NCI-H1436 treated with DMSO at 0.1 percent for 48 hours (cell line): ENCODE results near the gene GRM7.

ENCODE experiments used
- DNase-seq: peaks from one replicate; lab custom pipeline; 2025; lab: John Stamatoyannopoulos, UW

Gene GRM7

DNA sequence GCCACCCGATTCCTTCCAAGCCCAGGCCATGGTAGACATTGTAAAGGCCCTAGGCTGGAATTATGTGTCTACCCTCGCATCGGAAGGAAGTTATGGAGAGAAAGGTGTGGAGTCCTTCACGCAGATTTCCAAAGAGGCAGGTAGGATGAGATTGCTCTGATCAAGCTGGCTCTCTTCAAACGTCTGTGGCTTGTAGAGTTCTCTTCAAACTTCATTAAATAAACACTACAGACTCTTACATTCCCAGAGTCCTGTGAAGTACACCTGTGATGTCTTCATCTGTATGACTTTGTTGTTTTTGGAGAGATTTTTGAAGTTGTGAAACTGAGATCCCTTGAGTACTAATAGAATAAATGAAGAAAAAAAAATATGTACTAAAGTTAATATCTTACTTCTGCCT, 285.6 kb downstream of the GRM7 start:
- no peak for DNase-seq

DNA sequence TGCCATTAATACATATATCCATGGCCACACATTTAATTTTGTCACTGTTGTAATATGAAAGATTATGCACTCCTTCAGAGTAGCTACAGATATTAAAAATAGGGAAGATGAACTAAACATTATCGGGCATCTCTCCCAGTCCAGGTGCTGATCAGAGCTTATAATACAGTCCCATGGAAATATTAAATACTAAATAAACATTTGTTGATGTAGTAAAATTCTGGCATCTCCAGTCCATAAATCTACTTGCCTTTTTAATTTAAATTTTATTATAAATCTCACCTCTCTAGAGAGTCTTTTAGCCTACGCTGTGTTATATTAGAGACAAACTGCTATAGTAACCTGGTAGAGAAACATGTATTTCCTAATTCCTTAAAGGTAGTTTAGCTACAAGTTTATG, 297.6 kb downstream of the GRM7 start:
- DNase-seq: no peak

- no peak for DNase-seq
Observed at GRCh38 chr3:7160689-7161088, 299.8 kb downstream of the GRM7 start.

GRCh38 chr3:7166460-7166859, 305.5 kb downstream of the GRM7 start:
- no peak for DNase-seq

- no peak for DNase-seq
Observed at GRCh38 chr3:7171493-7171892, 310.6 kb downstream of the GRM7 start.

DNA sequence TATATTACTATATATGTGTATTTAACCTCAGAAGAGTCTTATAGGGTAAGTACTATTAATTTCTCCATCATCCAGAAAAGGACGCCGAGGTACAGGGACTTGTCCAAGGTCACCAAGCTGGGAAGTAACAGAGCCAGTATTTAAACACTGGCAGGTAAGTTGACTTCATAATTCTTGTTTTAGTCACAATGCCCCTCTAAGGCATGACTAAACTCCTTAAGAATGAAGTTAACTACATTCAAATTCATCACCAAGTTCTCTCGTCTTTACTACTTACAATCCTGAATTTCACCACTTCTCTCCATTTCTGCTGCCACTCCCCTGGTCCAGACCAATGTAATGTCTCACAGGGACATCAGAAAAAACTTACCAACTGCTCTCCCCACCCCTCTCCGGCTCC, 312.1 kb downstream of the GRM7 start:
- no peak for DNase-seq

DNA sequence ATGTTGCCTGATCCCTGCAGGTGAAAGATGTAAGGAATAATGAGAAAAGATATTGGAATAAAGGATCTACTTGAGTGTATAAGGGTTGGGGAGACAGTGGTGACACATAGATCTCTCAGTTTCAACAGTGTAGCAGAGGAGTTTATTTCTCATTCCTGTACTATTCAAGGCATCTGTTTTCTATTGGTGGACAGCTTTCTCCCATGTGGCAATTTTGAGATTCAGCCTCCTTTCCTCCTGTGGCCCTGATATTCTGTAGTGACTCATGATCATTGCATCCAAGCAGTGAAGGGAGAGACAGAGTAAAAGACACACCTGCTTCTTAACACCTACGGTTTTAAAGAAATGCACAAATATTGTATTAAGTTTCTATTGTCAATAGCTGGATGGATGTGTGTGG, 327.6 kb downstream of the GRM7 start:
- no peak for DNase-seq

DNA sequence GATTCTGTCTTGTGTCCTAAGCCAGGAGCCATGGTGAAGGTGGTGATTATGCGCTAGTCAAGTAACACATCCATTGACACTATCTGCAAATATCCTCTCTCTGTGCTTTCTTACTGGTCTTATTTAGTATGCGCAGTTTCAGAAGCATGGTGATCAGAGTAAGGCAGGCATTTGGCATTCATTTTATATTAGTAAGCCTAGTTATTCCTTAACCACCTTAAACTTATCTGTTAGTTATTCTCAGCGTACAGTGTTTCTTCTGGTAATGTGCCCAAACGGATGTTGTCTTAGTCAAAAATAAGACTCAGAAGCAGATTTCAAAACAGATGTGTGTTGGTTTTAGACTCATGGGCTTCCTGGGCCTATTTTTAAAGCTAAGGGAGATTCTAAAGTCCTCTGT, 329.2 kb downstream of the GRM7 start:
- no peak for DNase-seq

DNA sequence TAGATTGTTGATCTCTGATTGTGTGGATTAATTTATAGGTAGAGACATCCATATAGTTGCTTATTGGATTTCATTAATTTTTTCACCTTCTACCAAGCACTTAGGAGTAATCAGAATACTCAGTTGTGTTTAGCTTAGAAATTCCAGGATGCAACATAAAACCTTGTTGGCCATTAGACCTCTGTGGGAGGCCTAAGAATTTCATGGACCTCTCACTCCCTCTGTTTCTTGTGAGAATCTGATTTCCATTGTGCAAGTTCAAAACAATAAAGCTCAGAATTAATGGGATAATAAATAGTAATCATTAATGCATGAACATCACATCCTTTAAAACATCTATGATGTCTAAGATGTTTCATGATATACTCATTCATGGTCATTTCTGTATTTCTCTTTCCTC, 332.4 kb downstream of the GRM7 start:
- no peak for DNase-seq

DNA sequence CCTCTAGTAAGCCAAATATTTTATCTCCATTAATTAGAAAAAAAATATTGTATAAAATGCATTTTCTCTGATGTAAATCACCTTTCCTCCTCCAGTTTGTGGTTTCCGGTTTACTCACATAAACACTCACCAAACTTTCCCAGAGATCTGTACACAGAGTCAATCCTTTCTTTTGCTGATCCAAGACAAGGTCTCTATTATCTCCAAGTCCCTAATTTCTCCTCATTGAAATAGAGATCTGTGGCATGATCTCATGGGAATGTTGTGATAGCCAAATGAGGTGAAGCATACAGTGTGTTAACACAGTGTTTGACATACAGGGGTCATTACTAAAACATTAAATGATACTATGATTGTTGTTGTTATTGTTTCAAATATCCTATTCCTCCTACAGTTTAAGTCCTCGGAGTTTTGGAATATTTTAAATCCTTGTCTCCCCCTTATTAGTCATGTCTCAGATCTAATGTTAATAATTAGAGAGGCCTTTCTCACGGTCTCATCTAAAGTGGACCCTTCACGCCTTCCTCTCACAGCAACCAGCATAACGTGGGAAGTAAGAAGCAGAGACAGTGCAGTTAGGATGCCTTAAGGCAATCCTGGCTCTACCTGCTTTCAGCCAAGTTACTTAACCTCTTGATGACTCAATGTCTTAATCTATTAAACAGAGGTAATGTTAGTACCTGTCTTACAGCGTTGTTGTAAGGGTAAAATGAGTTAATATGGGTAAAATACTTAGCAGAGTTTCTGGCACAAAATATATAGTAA, 333.3 kb downstream of the GRM7 start:
- DNase-seq: no peak

- DNase-seq: no peak
Observed at GRCh38 chr3:7195934-7196333, 335.0 kb downstream of the GRM7 start.

DNA sequence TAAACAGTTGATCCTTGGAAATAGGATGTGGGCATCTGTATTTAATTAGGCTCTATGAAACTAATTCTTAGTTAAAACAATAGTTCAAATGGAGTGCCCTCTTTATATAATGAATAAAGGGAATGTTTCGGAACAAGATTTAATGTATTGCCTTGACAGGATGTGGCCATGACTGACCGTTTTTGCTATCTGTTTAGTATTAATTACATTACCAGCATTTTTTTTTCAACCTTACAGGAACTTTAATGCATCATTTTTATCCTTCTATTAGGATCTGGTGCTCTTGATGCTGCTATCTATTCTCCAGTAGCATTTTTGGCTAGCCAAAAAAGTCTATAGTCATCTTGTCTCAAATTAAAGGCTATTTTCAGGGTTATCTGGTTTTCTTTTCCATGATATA, 340.9 kb downstream of the GRM7 start:
- DNase-seq: no peak

- no peak for DNase-seq
Observed at GRCh38 chr3:7203969-7204847, 343.3 kb downstream of the GRM7 start.

- no peak for DNase-seq
Observed at GRCh38 chr3:7204848-7205156, 343.9 kb downstream of the GRM7 start.

- DNase-seq: no peak
Observed at GRCh38 chr3:7205535-7205934, 344.6 kb downstream of the GRM7 start.

- no peak for DNase-seq
Observed at GRCh38 chr3:7205962-7206361, 345.0 kb downstream of the GRM7 start.

DNA sequence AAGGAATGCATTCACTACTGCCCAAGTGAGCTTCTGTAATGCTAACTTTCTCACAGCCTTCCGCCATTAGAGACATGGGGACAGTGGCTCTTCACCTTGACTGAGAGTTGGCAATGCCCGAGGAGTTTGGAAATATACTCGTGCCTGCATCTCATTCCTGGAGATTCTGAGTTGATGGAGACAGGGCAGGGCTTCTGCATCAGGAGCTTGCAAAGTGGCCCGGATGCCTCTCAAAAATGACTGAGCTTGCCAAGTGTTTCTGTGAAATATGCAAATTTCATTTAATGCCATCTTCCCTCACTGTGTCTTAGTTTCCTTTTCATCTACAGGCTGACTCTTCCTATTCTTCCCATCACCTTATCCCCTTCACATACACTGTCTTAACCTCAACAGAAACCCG, 346.2 kb downstream of the GRM7 start:
- no peak for DNase-seq

DNA sequence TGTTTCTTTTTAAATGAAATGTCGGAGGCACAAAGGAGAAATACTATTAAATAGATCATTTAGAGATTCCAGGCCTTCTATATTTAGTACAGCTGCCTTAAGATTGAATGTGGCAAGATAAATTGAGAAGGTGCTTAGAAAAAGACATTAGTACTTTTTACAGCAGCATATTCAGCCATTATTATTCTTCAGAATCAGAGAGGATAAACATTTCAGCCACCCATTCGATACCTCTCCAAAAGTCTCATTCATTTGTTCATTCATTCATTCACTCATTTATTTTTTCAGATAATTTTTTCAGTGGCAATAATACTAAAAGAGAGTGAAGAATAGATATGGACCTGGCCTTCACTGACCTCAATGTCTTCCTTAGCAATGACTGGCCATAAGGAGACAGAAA, 347.0 kb downstream of the GRM7 start:
- DNase-seq: no peak

DNA sequence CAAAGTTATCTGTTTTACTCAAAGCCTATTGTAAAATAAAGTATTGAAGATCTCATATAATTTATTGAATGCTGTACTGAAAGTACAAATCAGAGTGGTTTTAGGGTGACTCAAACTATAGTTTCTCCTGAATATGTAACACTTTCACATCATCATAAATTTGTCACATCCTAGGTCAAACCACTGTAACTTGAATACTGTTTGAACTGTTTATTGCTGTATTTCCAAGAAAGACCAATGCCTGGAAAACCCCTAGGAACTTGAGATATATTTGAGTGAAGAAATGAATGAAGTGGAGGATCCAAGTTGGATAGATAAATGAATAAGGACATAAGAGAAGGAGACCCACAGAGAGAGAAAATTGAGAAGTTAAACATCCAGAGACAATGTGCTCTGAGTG, 348.2 kb downstream of the GRM7 start:
- DNase-seq: no peak

DNA sequence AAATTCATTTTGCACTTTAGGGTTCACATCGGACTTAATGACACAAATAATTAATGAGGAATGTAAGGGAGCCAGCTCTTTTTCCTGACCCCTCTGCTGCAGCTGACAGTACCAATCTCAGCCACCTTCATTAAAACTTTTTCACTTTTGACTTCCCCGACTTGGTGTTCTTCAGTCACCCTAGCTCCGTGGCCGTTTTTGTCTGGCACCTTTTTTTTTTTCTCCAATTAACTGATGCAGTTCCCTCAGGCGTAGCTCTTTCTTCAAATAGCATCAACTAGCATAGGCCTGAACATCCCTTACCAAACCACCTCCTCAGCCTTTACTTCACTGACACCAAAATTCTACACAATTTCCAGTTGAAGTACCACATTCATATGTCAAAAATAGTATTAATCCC, 350.8 kb downstream of the GRM7 start:
- no peak for DNase-seq

DNA sequence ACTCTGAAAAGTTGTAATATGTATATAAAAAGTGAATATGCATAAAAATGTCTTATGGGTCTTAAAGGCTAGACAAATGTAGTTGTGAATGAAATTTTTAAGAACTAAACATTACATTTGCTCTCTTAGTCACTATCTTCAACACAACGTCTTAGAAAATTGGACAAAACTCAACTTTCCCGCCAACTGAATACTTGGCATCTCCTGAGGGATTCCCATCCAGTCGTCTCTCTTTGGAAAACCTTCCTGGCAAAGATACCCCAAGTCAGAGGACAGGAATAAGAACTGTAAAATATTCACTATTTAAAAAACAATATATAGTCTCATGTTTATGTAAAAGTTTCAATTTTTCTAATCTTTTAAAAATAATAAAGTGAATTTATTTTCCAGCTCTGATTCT, 354.8 kb downstream of the GRM7 start:
- no peak for DNase-seq

GRCh38 chr3:7226393-7226792, 365.5 kb downstream of the GRM7 start:
- no peak for DNase-seq

DNA sequence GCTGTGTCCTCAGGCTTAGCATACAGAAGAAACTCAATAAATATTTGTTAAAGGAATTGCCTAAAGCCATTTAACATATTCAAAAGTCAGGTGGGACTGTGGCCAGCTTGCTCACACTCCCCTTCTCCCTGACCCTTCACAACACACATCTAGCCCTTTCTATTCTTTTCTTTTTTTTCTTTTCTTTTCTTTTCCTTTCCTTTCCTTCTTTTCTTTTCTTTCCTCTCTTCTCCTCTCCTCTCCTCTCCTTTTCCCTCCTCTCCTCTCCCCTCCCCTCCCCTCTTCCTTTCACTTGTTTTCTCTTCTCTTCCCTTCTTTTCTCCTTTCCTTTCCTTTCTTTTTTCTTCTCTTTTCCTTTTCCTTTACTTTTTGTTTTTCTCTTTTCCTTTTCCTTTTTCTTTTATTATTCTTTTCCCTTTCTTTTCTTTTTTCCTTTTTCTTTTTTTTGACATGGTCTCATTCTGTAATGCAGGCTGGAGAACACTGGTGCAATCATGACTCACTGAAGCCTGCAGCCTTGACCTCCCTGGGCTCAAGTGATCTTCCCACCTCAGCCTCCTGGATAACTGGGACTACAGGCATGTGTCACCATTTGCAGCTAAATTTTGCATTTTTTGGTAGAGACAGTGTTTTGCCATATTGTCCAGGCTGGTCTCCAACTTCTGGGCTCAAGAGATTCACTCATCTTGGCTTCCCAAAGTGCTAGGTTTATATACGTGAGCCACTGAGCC, 377.8 kb downstream of the GRM7 start:
- DNase-seq: no peak
